NK-92 (cell line): Measurements from ENCODE around the gene IGF2BP2.
"Not testable (repeated sequence)": the region's sequence is repeated elsewhere in the genome, so short reads cannot be mapped to it uniquely, and the experiment has no call there.

ENCODE experiments used
- DNase-seq: peaks from one replicate; lab custom pipeline; 2025; ENCODE audit not compliant: unreplicated experiment; lab: John Stamatoyannopoulos, UW

Gene IGF2BP2

GRCh38 chr3:185716436-185717108 lies 108.3 kb downstream of the IGF2BP2 start:
- DNase-seq: no peak

GRCh38 chr3:185715091-185715490 lies 109.8 kb downstream of the IGF2BP2 start:
- DNase-seq: no peak

- no peak for DNase-seq
Measured at GRCh38 chr3:185714085-185714484, 110.8 kb downstream of the IGF2BP2 start.

GRCh38 chr3:185713015-185713414 lies 111.8 kb downstream of the IGF2BP2 start:
- no peak for DNase-seq

GRCh38 chr3:185712337-185712736 lies 112.5 kb downstream of the IGF2BP2 start:
- no peak for DNase-seq

- DNase-seq: no peak
Measured at GRCh38 chr3:185711255-185711870, 113.5 kb downstream of the IGF2BP2 start.

GRCh38 chr3:185709251-185709955 lies 115.4 kb downstream of the IGF2BP2 start:
- DNase-seq: no peak

- DNase-seq: no peak
Measured at GRCh38 chr3:185708392-185708791, 116.5 kb downstream of the IGF2BP2 start.

- no peak for DNase-seq
Measured at GRCh38 chr3:185705498-185705897, 119.3 kb downstream of the IGF2BP2 start.

GRCh38 chr3:185702262-185703225 lies 122.3 kb downstream of the IGF2BP2 start:
- no peak for DNase-seq

- DNase-seq: no peak
Measured at GRCh38 chr3:185701611-185702261, 123.1 kb downstream of the IGF2BP2 start.

GRCh38 chr3:185699927-185700326 lies 124.9 kb downstream of the IGF2BP2 start:
- no peak for DNase-seq

GRCh38 chr3:185697228-185697627 lies 127.6 kb downstream of the IGF2BP2 start:
- not testable (repeated sequence) for DNase-seq

- DNase-seq: no peak
Measured at GRCh38 chr3:185696039-185696438, 128.8 kb downstream of the IGF2BP2 start.

- DNase-seq: no peak
Measured at GRCh38 chr3:185693985-185694653, 130.7 kb downstream of the IGF2BP2 start.

- no peak for DNase-seq
Measured at GRCh38 chr3:185691622-185692021, 133.2 kb downstream of the IGF2BP2 start.

GRCh38 chr3:185687271-185687878 lies 137.5 kb downstream of the IGF2BP2 start:
- DNase-seq: no peak

- no peak for DNase-seq
Measured at GRCh38 chr3:185685231-185686035, 139.4 kb downstream of the IGF2BP2 start.

- no peak for DNase-seq
Measured at GRCh38 chr3:185680231-185680630, 144.6 kb downstream of the IGF2BP2 start.
